Measurements from ENCODE around the gene CD47.

Gene CD47

GRCh38 chr3:108130236-108130635, 39.4 kb upstream of the CD47 start:
- Histone ChIP-seq H3K4me3 (no peak overlapping the region), H4K20me1 (no peaks in the 10 kb centered on the region), H3K9me3 (no peaks in the 10 kb centered on the region), H3K4me1 (peaks cover 86% of the 10 kb centered on the region), H3K4me2 (no peak overlapping the region), H3K9ac (no peak overlapping the region), H3K27me3 (no peaks in the 10 kb centered on the region), H3K36me3 (no peaks in the 10 kb centered on the region), H3K27ac (no peak overlapping the region)
- TF ChIP-seq Cebpa-rat (IDR thresholded peaks at IDR 0.05), result no peak

- Histone ChIP-seq H3K4me3 (peak overlapping the region; percentile 68), H3K27ac (peak overlapping the region; percentile 99), H3K4me1 (peaks cover 73% of the 10 kb centered on the region), H3K27me3 (no peaks in the 10 kb centered on the region), H3K9me3 (no peaks in the 10 kb centered on the region), H4K20me1 (no peaks in the 10 kb centered on the region), H3K9ac (peak overlapping the region; percentile 95), H3K36me3 (no peaks in the 10 kb centered on the region), H3K4me2 (peak overlapping the region; percentile 94)
- no peak for TF ChIP-seq Cebpa-rat (IDR thresholded peaks at IDR 0.05)
These were observed 36.6 kb upstream of the CD47 start for GRCh38 chr3:108127301-108127988.

- peaks cover 62% of the 10 kb centered on the region for H3K4me1 ChIP-seq
- H3K36me3 ChIP-seq, result no peaks in the 10 kb centered on the region
- H3K27ac ChIP-seq, result peak overlapping the region; percentile 99
- peak overlapping the region; percentile 95 for H3K9ac ChIP-seq
- no peaks in the 10 kb centered on the region for H3K27me3 ChIP-seq
- no peaks in the 10 kb centered on the region for H3K9me3 ChIP-seq
- H3K4me2 ChIP-seq, result peak overlapping the region; percentile 94
- H4K20me1 ChIP-seq, result no peaks in the 10 kb centered on the region
- no peak for TF ChIP-seq Cebpa-rat (IDR thresholded peaks at IDR 0.05)
- H3K4me3 ChIP-seq, result peak overlapping the region; percentile 68
These were observed 35.5 kb upstream of the CD47 start for GRCh38 chr3:108126348-108126747.

- H3K4me1 ChIP-seq, result peaks cover 56% of the 10 kb centered on the region
- peak overlapping the region; percentile 68 for H3K4me3 ChIP-seq
- peak overlapping the region; percentile 99 for H3K27ac ChIP-seq
- no peaks in the 10 kb centered on the region for H3K27me3 ChIP-seq
- H4K20me1 ChIP-seq, result no peaks in the 10 kb centered on the region
- peak overlapping the region; percentile 94 for H3K4me2 ChIP-seq
- H3K9me3 ChIP-seq, result no peaks in the 10 kb centered on the region
- no peaks in the 10 kb centered on the region for H3K36me3 ChIP-seq
- H3K9ac ChIP-seq, result peak overlapping the region; percentile 95
- peak; percentile 34; the same call in 1 of the 2 replicates for TF ChIP-seq Cebpa-rat (IDR thresholded peaks at IDR 0.05)
These were observed 34.8 kb upstream of the CD47 start for GRCh38 chr3:108125550-108126071.

- Histone ChIP-seq H3K9ac (peak overlapping the region; percentile 95), H3K4me3 (peak overlapping the region; percentile 68), H3K4me2 (peak overlapping the region; percentile 94), H3K27me3 (no peaks in the 10 kb centered on the region), H3K4me1 (peaks cover 56% of the 10 kb centered on the region), H4K20me1 (no peaks in the 10 kb centered on the region), H3K36me3 (no peaks in the 10 kb centered on the region), H3K9me3 (no peaks in the 10 kb centered on the region), H3K27ac (peak overlapping the region; percentile 99)
- no peak for TF ChIP-seq Cebpa-rat (IDR thresholded peaks at IDR 0.05)
These were observed 34.3 kb upstream of the CD47 start for GRCh38 chr3:108125153-108125543.

GRCh38 chr3:108124337-108125152, 33.7 kb upstream of the CD47 start:
- Histone ChIP-seq H3K4me2 (peak overlapping the region; percentile 94), H3K9me3 (no peaks in the 10 kb centered on the region), H3K4me3 (peak overlapping the region; percentile 68), H3K27me3 (no peaks in the 10 kb centered on the region), H3K9ac (peak overlapping the region; percentile 95), H4K20me1 (no peaks in the 10 kb centered on the region), H3K36me3 (no peaks in the 10 kb centered on the region), H3K27ac (peak overlapping the region; percentile 99), H3K4me1 (peaks cover 52% of the 10 kb centered on the region)
- no peak for TF ChIP-seq Cebpa-rat (IDR thresholded peaks at IDR 0.05)

- H3K4me2 ChIP-seq, result peak overlapping the region; percentile 25; the same call in 1 of the 2 replicates
- no peaks in the 10 kb centered on the region for H3K36me3 ChIP-seq
- H3K27ac ChIP-seq, result peak overlapping the region; percentile 99
- no peaks in the 10 kb centered on the region for H3K9me3 ChIP-seq
- TF ChIP-seq Cebpa-rat (IDR thresholded peaks at IDR 0.05), result no peak
- H3K4me1 ChIP-seq, result peaks cover 44% of the 10 kb centered on the region
- H4K20me1 ChIP-seq, result no peaks in the 10 kb centered on the region
- H3K4me3 ChIP-seq, result no peak overlapping the region
- no peaks in the 10 kb centered on the region for H3K27me3 ChIP-seq
- no peak overlapping the region for H3K9ac ChIP-seq
These were observed 32.5 kb upstream of the CD47 start for GRCh38 chr3:108123326-108123725.

GRCh38 chr3:108122276-108122675, 31.4 kb upstream of the CD47 start:
- Histone ChIP-seq H3K9me3 (no peaks in the 10 kb centered on the region), H3K9ac (no peak overlapping the region), H3K4me3 (no peak overlapping the region), H3K27me3 (no peaks in the 10 kb centered on the region), H3K27ac (no peak overlapping the region), H4K20me1 (no peaks in the 10 kb centered on the region), H3K4me2 (no peak overlapping the region), H3K4me1 (peaks cover 34% of the 10 kb centered on the region), H3K36me3 (no peaks in the 10 kb centered on the region)
- TF ChIP-seq Cebpa-rat (IDR thresholded peaks at IDR 0.05), result no peak

GRCh38 chr3:108119398-108120104, 28.7 kb upstream of the CD47 start:
- no peaks in the 10 kb centered on the region for H3K9me3 ChIP-seq
- no peak overlapping the region for H3K4me3 ChIP-seq
- no peak overlapping the region for H3K4me2 ChIP-seq
- H3K36me3 ChIP-seq, result no peaks in the 10 kb centered on the region
- H3K4me1 ChIP-seq, result peaks cover 19% of the 10 kb centered on the region
- no peak for TF ChIP-seq Cebpa-rat (IDR thresholded peaks at IDR 0.05)
- no peak overlapping the region for H3K27ac ChIP-seq
- no peaks in the 10 kb centered on the region for H4K20me1 ChIP-seq
- H3K27me3 ChIP-seq, result no peaks in the 10 kb centered on the region
- H3K9ac ChIP-seq, result no peak overlapping the region
